Ovary (tissue), 9 donors: ENCODE data around the gene CYP2W1. TPM values are rescaled to one million over a fixed set of nuclear protein-coding genes. Genes with fewer than 3 reads are reported as not detected.
"Not testable (repeated sequence)": the region's sequence is repeated elsewhere in the genome, so short reads cannot be mapped to it uniquely, and the experiment has no call there.

ENCODE experiments used
- DNase-seq, 5 donors: peaks; one replicate each; pipeline ENCODE4 v3.0.0-alpha.2; 2019 to 2020
- H3K27ac ChIP-seq, 2 donors: fragments of 200-600 bp; one replicate each; pipeline versions ENCODE4 v1.5.1 to v1.8.0; 2019 to 2022
- H3K27me3 ChIP-seq: fragments of 200-600 bp; one replicate; pipeline ENCODE4 v1.8.0; 2022
- H3K36me3 ChIP-seq: fragments of 200-600 bp; sonication (generic); one replicate; pipeline ENCODE4 v1.5.1; 2019
- H3K4me1 ChIP-seq: one replicate; pipeline ENCODE4 v1.8.1; 2013; ENCODE audit warnings: mild to moderate bottlenecking, moderate library complexity; ENCODE audit not compliant: insufficient read depth
- H3K4me3 ChIP-seq: fragments of 200-600 bp; sonication (generic); one replicate; pipeline ENCODE4 v1.5.1; 2017
- H3K9me3 ChIP-seq, 2 donors: fragments of 200-600 bp in 1 of 2; sonication (generic) in 1 of 2; one replicate each; pipeline versions ENCODE4 v1.5.1 to v1.8.1; 2013 to 2019; ENCODE audit warnings: mild to moderate bottlenecking in 1 of 2, moderate library complexity in 1 of 2
- CTCF ChIP-seq, 3 donors: fragments of 450-650 bp in 2 of 3; fragments of 200-600 bp in 1 of 3; IDR thresholded peaks; one replicate each; pipeline versions ENCODE4 v1.5.1 to v1.8.0; 2016 to 2022; ENCODE audit warnings: antibody characterized with exemption in 3 of 3, mild to moderate bottlenecking in 1 of 3
- EP300 ChIP-seq: sonication (generic); formaldehyde crosslinking; IDR thresholded peaks from one replicate; pipeline ENCODE4 v1.6.1; 2017; ENCODE audit warnings: antibody characterized with exemption
- POLR2A ChIP-seq: fragments of 450-650 bp; IDR thresholded peaks from one replicate; pipeline ENCODE4 v1.6.1; 2017; ENCODE audit warnings: antibody characterized with exemption, mild to moderate bottlenecking, moderate library complexity
- WGBS, 3 donors: extraction: QIAGEN DNeasy Blood & Tissue Kit in 1 of 3; methylation state at CpG; one replicate each; pipeline versions ENCODE4 v1.1.5 to v1.1.7; 2013 to 2017; 5-methylcytosine and 5-hydroxymethylcytosine counted together
- intact Hi-C, 4 donors: fragments of 100-400 bp; cut with DNase I; formaldehyde crosslinking; loops; one replicate each; pipeline versions ENCODE4 v1.11.0 to v1.15.1; 2022 to 2023
- polyA plus RNA-seq, 2 donors: library from polyadenylated mRNA; stranded (reverse); fragments of 200-250 nt in 1 of 2; fragments of 350-450 nt in 1 of 2; fragmentation: Illumina TruSeq in 1 of 2; extraction: RNeasy Lipid Tissue Mini Kit (QIAGEN cat#74804) in 1 of 2; gene quantifications; one replicate each; pipeline ENCODE4 v1.2.3, GENCODE V29; 2013 to 2014
- total RNA-seq, 7 donors: library from RNA; depleted of rRNA in 2 of 7; stranded (reverse); fragments of >200 nt in 2 of 7; fragmentation: NEBNext Ultra II Directional in 3 of 7; extraction: Animal tissue kit (Norgen Biotek cat#: 25700) in 3 of 7; gene quantifications; one replicate each; pipeline versions ENCODE4 v1.1.0 to v1.2.4, GENCODE V29; 2016 to 2023
- donor health status: DM: no; HTN: no; CAD: no; lungs with moderate emphysema.
- donor health status: DM: no; HTN: no; CAD: no.
- donor health status: Bipolar disorder and iron deficiency.
- donor health status: DM: yes; HTN: yes; CAD: no.
- donor health status: DM: no; HTN: no; CAD: no.
- donor health status: DM: yes; HTN: yes; CAD: no.

The CYP2W1 gene
- total and polyA plus RNA-seq, 9 donors = 0.64 to 5.2 (median 2.7) TPM; not detected in 2

GRCh38 chr7:1031716-1032455, 48.9 kb downstream of the CYP2W1 start:
- Histone ChIP-seq H3K36me3 (no peaks in the 10 kb centered on the region), H3K9me3 (no peaks in the 10 kb centered on the region), H3K27me3 (no peaks in the 10 kb centered on the region), H3K4me3 (no peak overlapping the region), H3K4me1 (no peaks in the 10 kb centered on the region), H3K27ac (no peak overlapping the region)
- TF ChIP-seq EP300 = no peak
- no peak for TF ChIP-seq CTCF (IDR thresholded peaks at IDR 0.05)
- TF ChIP-seq POLR2A = no peak
- intact Hi-C loops = no loop called here
- 91 to 94% (median 92%) methylated on average over 29 to 31 of the region's 33 CpGs for WGBS, 3 donors
- no peak for DNase-seq

- DNase-seq = no peak
- intact Hi-C loops = no loop called here
Observed at GRCh38 chr7:1032536-1033181, 49.7 kb downstream of the CYP2W1 start.

GRCh38 chr7:1033546-1034145, 50.7 kb downstream of the CYP2W1 start:
- WGBS, 3 donors = 94% methylated on average over 20 of the region's 20 CpGs
- Histone ChIP-seq H3K27ac (no peak overlapping the region), H3K27me3 (no peaks in the 10 kb centered on the region), H3K4me1 (no peaks in the 10 kb centered on the region), H3K36me3 (no peaks in the 10 kb centered on the region), H3K4me3 (no peak overlapping the region), H3K9me3 (no peaks in the 10 kb centered on the region)
- intact Hi-C loops = no loop called here
- no peak for TF ChIP-seq POLR2A
- TF ChIP-seq CTCF (IDR thresholded peaks at IDR 0.05) = no peak
- TF ChIP-seq EP300 = no peak
- DNase-seq = no peak

More at GRCh38 chr7:1032536-1033181, 49.7 kb downstream of the CYP2W1 start:
- WGBS, 3 donors = 90 to 94% (median 91%) methylated on average over 21 to 25 of the region's 25 CpGs
- H3K4me1 ChIP-seq = no peaks in the 10 kb centered on the region
- H3K4me3 ChIP-seq = no peak overlapping the region
- no peaks in the 10 kb centered on the region for H3K27me3 ChIP-seq
- no peaks in the 10 kb centered on the region for H3K9me3 ChIP-seq
- no peak overlapping the region for H3K27ac ChIP-seq
- no peaks in the 10 kb centered on the region for H3K36me3 ChIP-seq
- TF ChIP-seq POLR2A (no peak), CTCF (IDR thresholded peaks at IDR 0.05) (no peak), EP300 (no peak)

GRCh38 chr7:1034769-1035168, 51.8 kb downstream of the CYP2W1 start:
- H3K36me3 ChIP-seq, DNase-seq, H3K4me3 ChIP-seq, intact Hi-C loops, H3K4me1 ChIP-seq, H3K27ac ChIP-seq, H3K27me3 ChIP-seq, H3K9me3 ChIP-seq: not testable (repeated sequence)
- 95 to 100% (median 98%) methylated on average over 1 of the region's 1 CpG for WGBS, 3 donors

GRCh38 chr7:1036164-1036928, 53.4 kb downstream of the CYP2W1 start:
- H3K4me1 ChIP-seq, H3K36me3 ChIP-seq, H3K27me3 ChIP-seq, intact Hi-C loops, H3K27ac ChIP-seq, H3K4me3 ChIP-seq, H3K9me3 ChIP-seq, DNase-seq: not testable (repeated sequence)
- WGBS, 3 donors = 94 to 96% (median 95%) methylated on average over 40 of the region's 40 CpGs
